ENCODE data around the gene TRDMT1. TPM values are rescaled to one million over a fixed set of nuclear protein-coding genes. Genes with fewer than 3 reads are reported as not detected.

Gene TRDMT1
- total RNA-seq, 2 experiments from 2014 or later: 10.4 to 12.2 TPM

DNA sequence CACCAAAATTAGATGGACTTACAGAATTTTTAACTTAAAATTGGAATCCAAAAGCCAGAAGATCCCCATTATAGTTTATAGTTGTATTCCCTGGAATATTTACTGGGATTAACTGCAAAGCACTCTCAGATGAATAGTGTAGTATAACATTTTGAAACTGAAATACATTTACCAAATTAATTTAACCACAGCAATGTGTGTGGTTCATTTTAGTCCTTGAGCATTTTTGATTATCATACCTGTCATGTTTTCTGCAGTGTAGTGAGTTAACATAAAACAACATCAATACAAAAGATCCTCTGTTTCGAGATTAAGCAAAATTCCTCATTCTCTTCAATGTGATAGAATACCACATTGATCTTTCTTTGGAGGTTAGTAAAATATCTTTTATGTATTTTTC lies 30.3 kb upstream of the TRDMT1 start:
- BruUV-seq (replicated peaks): no TSS peak
- Histone ChIP-seq H3K9me2 (ENCODE audit: insufficient read depth, low read length) (no peaks in the 10 kb centered on the region), H3K4me2 (ENCODE audit: low read length) (no peak overlapping the region), H4K20me1 (ENCODE audit: insufficient read depth, low read length) (no peaks in the 10 kb centered on the region; the same call in 1 of the 2 replicates), H3K36me3 (ENCODE audit: insufficient read depth, low read length) (no peaks in the 10 kb centered on the region), H3K79me2 (ENCODE audit: insufficient read depth, low read depth, low read length) (no peaks in the 10 kb centered on the region), H3K27ac (ENCODE audit: low read depth, low read length, poor library complexity, severe bottlenecking) (no peak overlapping the region), H2AFZ (ENCODE audit: low read length) (peak overlapping the region; percentile 91; the same call in 1 of the 2 replicates), H3K9me3 (ENCODE audit: low read length) (no peaks in the 10 kb centered on the region), H3K4me3 (ENCODE audit: low read depth, low read length, poor library complexity, severe bottlenecking) (no peak overlapping the region), H3K4me1 (ENCODE audit: insufficient read depth, low read length, poor library complexity, severe bottlenecking) (peaks cover 29% of the 10 kb centered on the region)
- intact Hi-C loops (cut with micrococcal nuclease; ENCODE audit: unreplicated experiment): loop anchor here (10.0 kb wide), 1 partner anchor 1367 kb away; the partner anchor contains the start of gene MINDY3
- TF ChIP-seq, protein P1, sequence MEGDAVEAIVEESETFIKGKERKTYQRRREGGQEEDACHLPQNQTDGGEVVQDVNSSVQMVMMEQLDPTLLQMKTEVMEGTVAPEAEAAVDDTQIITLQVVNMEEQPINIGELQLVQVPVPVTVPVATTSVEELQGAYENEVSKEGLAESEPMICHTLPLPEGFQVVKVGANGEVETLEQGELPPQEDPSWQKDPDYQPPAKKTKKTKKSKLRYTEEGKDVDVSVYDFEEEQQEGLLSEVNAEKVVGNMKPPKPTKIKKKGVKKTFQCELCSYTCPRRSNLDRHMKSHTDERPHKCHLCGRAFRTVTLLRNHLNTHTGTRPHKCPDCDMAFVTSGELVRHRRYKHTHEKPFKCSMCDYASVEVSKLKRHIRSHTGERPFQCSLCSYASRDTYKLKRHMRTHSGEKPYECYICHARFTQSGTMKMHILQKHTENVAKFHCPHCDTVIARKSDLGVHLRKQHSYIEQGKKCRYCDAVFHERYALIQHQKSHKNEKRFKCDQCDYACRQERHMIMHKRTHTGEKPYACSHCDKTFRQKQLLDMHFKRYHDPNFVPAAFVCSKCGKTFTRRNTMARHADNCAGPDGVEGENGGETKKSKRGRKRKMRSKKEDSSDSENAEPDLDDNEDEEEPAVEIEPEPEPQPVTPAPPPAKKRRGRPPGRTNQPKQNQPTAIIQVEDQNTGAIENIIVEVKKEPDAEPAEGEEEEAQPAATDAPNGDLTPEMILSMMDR (conservative IDR thresholded peaks at IDR 0.05; ENCODE audit: low read length): no peak
- TF ChIP-seq EZH2phosphoT487 (IDR thresholded peaks at IDR 0.05; ENCODE audit: borderline replicate concordance, low read depth, low read length): no peak
- POLR2A ChIA-PET: interaction anchor here (0.5 to 2.4 kb wide), 4 partner anchors 11 to 1502 kb away, joined by 3 to 10 read pairs (median 4); partner anchors contain the start of gene TRDMT1
- no peak for DNase-seq (ENCODE audit: low spot score)
- CTCF ChIA-PET (ENCODE audit: unreplicated experiment): no interaction called here

DNA sequence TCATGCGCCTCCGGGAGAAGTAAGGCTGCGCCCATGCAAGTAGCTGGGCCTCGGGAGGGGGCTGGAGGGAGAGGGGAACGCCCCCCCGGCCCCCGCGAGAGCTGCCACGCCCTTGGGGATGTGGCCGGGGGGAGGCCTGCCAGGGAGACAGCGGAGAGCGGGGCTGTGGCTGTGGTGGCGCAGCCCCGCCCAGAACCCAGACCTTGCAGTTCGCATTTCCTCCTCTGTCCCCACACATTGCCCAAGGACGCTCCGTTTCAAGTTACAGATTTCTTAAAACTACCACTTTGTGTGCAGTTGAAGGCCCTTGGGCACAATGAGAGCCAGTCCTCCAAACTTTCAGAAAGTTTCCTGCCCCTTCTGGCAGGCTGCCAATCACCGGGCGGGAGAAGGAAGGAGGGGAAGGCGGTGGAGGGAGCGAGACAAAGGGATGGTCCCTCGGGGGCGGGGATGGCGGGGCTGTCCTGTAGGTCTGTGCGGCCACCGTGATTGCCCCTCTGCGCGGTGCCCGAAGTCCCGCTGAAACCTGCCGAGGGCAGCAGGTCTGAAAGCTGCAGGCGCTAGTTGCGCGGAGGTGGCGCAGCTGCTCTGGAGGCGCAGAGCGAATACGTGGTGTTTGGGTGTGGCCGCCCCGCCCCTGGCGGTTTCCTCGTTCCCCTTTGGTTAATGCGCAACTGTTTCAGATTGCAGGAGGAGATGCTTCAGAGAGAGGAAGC lies 28.7 kb upstream of the TRDMT1 start:
- POLR2A ChIA-PET: interaction anchor here (0.7 to 2.4 kb wide), 7 partner anchors 22 to 793 kb away, joined by 3 to 10 read pairs (median 5); partner anchors contain the start of genes RSU1 and TRDMT1
- H3K79me2 ChIP-seq (ENCODE audit: insufficient read depth, low read depth, low read length): no peaks in the 10 kb centered on the region
- no peaks in the 10 kb centered on the region for H3K36me3 ChIP-seq (ENCODE audit: insufficient read depth, low read length)
- H3K4me1 ChIP-seq (ENCODE audit: insufficient read depth, low read length, poor library complexity, severe bottlenecking): peaks cover 29% of the 10 kb centered on the region
- H3K4me2 ChIP-seq (ENCODE audit: low read length): peak overlapping the region; percentile 68
- CTCF ChIA-PET (ENCODE audit: unreplicated experiment): interaction anchor here (1.2 kb wide), 1 partner anchor 412 kb away, joined by 3 read pairs; no protein-coding TSS in a partner anchor
- DNase-seq (ENCODE audit: low spot score): peak; percentile 92
- intact Hi-C loops (cut with micrococcal nuclease; ENCODE audit: unreplicated experiment): loop anchor here (1.0 to 10.0 kb wide), 2 partner anchors 29 to 1365 kb away; partner anchors contain the start of genes MINDY3 and TRDMT1
- H3K27ac ChIP-seq (ENCODE audit: low read depth, low read length, poor library complexity, severe bottlenecking): peak overlapping the region; percentile 57
- H3K4me3 ChIP-seq (ENCODE audit: low read depth, low read length, poor library complexity, severe bottlenecking): peak overlapping the region; percentile 77
- H3K9me2 ChIP-seq (ENCODE audit: insufficient read depth, low read length): no peaks in the 10 kb centered on the region
- peak overlapping the region; percentile 91 for H2AFZ ChIP-seq (ENCODE audit: low read length)
- no peaks in the 10 kb centered on the region for H3K9me3 ChIP-seq (ENCODE audit: low read length)
- H4K20me1 ChIP-seq (ENCODE audit: insufficient read depth, low read length): no peaks in the 10 kb centered on the region; the same call in 1 of the 2 replicates
- BruUV-seq (replicated peaks): no TSS peak
- TF ChIP-seq EZH2phosphoT487 (IDR thresholded peaks at IDR 0.05; ENCODE audit: borderline replicate concordance, low read depth, low read length): no peak
- TF ChIP-seq, protein P1 (conservative IDR thresholded peaks at IDR 0.05; ENCODE audit: low read length): no peak

DNA sequence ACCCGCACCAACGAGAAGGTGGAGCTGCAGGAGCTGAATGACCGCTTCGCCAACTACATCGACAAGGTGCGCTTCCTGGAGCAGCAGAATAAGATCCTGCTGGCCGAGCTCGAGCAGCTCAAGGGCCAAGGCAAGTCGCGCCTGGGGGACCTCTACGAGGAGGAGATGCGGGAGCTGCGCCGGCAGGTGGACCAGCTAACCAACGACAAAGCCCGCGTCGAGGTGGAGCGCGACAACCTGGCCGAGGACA lies 28.2 kb upstream of the TRDMT1 start:
- H3K4me3 ChIP-seq (ENCODE audit: low read depth, low read length, poor library complexity, severe bottlenecking): peak overlapping the region; percentile 77
- no peaks in the 10 kb centered on the region for H3K79me2 ChIP-seq (ENCODE audit: insufficient read depth, low read depth, low read length)
- intact Hi-C loops (cut with micrococcal nuclease; ENCODE audit: unreplicated experiment): no loop called here
- no peaks in the 10 kb centered on the region for H3K36me3 ChIP-seq (ENCODE audit: insufficient read depth, low read length)
- TF ChIP-seq, protein P1 (conservative IDR thresholded peaks at IDR 0.05; ENCODE audit: low read length): no peak
- TF ChIP-seq EZH2phosphoT487 (IDR thresholded peaks at IDR 0.05; ENCODE audit: borderline replicate concordance, low read depth, low read length): no peak
- ChIA-PET CTCF (ENCODE audit: unreplicated experiment) (interaction anchor here (1.2 kb wide), 1 partner anchor 412 kb away, joined by 3 read pairs; no protein-coding TSS in a partner anchor), POLR2A (interaction anchor here (0.7 to 2.4 kb wide), 5 partner anchors 23 to 792 kb away, joined by 3 to 10 read pairs (median 5); partner anchors contain the start of genes RSU1 and TRDMT1)
- no peak for DNase-seq (ENCODE audit: low spot score)
- no peaks in the 10 kb centered on the region; the same call in 1 of the 2 replicates for H4K20me1 ChIP-seq (ENCODE audit: insufficient read depth, low read length)
- H3K27ac ChIP-seq (ENCODE audit: low read depth, low read length, poor library complexity, severe bottlenecking): no peak overlapping the region
- no TSS peak for BruUV-seq (replicated peaks)
- H3K4me2 ChIP-seq (ENCODE audit: low read length): peak overlapping the region; percentile 68
- peak overlapping the region; percentile 91 for H2AFZ ChIP-seq (ENCODE audit: low read length)
- H3K9me3 ChIP-seq (ENCODE audit: low read length): no peaks in the 10 kb centered on the region
- peaks cover 29% of the 10 kb centered on the region for H3K4me1 ChIP-seq (ENCODE audit: insufficient read depth, low read length, poor library complexity, severe bottlenecking)
- H3K9me2 ChIP-seq (ENCODE audit: insufficient read depth, low read length): no peaks in the 10 kb centered on the region
